OCI-LY3 (cell line): ENCODE measurements around the gene CALM1.

Experiments used
- H2AFZ ChIP-seq: fragments of 200-600, 300-600 bp; shearing (Covaris generic); 2 replicates; pipeline ENCODE4 v1.6.0; 2014; ENCODE audit warnings: antibody characterized with exemption, low read depth, low read length
- H3K27ac ChIP-seq: fragments of 200-600, 300-600 bp; sonication (generic); 2 replicates; pipeline ENCODE4 v1.5.1; 2014; ENCODE audit warnings: mild to moderate bottlenecking, low read length, moderate library complexity, mixed read lengths
- H3K27me3 ChIP-seq: fragments of 200-600, 300-600 bp; sonication (generic); 2 replicates; pipeline ENCODE4 v1.6.1; 2014; ENCODE audit warnings: low read depth, low read length, mixed read lengths
- H3K36me3 ChIP-seq: fragments of 200-600, 300-600 bp; sonication (generic); replicated peaks from 2 replicates; pipeline ENCODE3; 2014; ENCODE audit warnings: low read depth, low read length, mixed read lengths
- H3K4me1 ChIP-seq: fragments of 300-600, 200-600 bp; sonication (generic); 2 replicates; pipeline ENCODE4 v1.6.1; 2014; ENCODE audit warnings: low read length, mixed read lengths
- H3K4me2 ChIP-seq: fragments of 200-600, 300-600 bp; sonication (generic); 2 replicates; pipeline ENCODE4 v1.6.1; 2014; ENCODE audit warnings: low read length, mixed read lengths
- H3K4me3 ChIP-seq: fragments of 300-600, 200-600 bp; sonication (generic); 2 replicates; pipeline ENCODE4 v1.5.1; 2014; ENCODE audit warnings: antibody characterized with exemption, mild to moderate bottlenecking, low read length, moderate library complexity
- H3K79me2 ChIP-seq: fragments of 300-600, 200-600 bp; shearing (Covaris generic); 2 replicates; pipeline ENCODE4 v1.6.1; 2014; ENCODE audit warnings: mild to moderate bottlenecking, low read length, mixed read lengths
- H3K9ac ChIP-seq: fragments of 300-600, 200-600 bp; shearing (Covaris generic); 2 replicates; pipeline ENCODE4 v1.6.0; 2014; ENCODE audit warnings: mild to moderate bottlenecking, low read length, moderate library complexity
- H3K9me3 ChIP-seq: fragments of 200-600, 300-600 bp; shearing (Covaris generic); 2 replicates; pipeline ENCODE4 v1.6.1; 2014; ENCODE audit warnings: low read length, mixed read lengths; ENCODE audit not compliant: insufficient read depth
- H4K20me1 ChIP-seq: fragments of 200-600, 300-600 bp; sonication (generic); 2 replicates; pipeline ENCODE4 v1.6.1; 2016; ENCODE audit warnings: low read length, mixed read lengths; ENCODE audit not compliant: insufficient read depth
- EZH2phosphoT487 ChIP-seq: fragments of 200-600 bp; shearing (Covaris generic); IDR thresholded peaks from 2 replicates; pipeline ENCODE4 v1.6.1; 2018; ENCODE audit warnings: antibody characterized with exemption, mixed run types, low read depth
- TF ChIP-seq, protein P1 (sequence below): fragments of 200-600, 300-600 bp; sonication (generic); IDR thresholded peaks from 2 replicates; pipeline ENCODE4 v1.5.1; 2014; ENCODE audit warnings: antibody characterized with exemption, low read length, low read depth

The CALM1 gene

DNA sequence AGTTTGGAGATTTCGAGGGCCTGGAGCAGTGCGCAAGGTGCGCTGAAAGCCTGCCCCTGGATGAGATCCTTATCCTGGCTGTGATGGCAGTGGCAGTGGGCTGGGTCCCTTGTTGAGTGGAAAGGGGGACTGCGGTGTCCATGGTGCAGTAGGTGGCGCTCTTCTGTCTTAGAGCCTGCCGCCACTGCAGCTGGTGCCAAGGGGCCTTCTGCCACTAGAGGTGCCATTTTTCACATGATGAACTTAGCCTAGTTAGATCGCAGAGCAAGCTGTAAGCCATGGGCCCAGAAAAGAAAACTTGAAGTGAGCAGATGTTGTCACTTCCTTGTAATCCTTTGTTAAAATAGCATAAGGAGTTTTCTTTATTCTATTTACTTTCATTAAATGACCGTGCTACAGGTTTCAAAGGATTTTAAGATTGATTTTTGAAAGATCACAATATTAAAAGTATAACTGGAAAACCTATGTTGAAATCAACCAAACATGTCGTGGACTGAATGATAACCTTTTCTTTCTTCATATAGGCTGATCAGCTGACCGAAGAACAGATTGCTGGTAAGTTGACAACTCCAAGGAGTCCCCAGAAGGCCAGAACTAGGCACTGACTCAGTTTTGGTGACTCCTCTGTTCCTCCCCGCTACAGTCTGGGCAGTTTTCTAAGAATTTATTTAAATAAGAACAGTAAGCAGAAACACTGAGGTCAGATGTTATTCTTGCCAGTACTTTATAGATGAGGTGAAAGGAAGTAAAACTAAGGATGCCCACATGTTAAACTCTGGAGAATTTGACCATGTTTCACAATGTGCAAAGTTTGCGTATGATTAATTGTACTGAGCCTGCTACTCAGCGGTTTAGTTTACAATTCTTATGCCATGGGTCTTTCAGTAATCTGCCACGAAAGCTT, 3.0 kb downstream of the CALM1 start:
- H4K20me1 ChIP-seq, result peaks cover 28% of the 10 kb centered on the region
- H3K27ac ChIP-seq, result no peak overlapping the region
- TF ChIP-seq, protein P1, sequence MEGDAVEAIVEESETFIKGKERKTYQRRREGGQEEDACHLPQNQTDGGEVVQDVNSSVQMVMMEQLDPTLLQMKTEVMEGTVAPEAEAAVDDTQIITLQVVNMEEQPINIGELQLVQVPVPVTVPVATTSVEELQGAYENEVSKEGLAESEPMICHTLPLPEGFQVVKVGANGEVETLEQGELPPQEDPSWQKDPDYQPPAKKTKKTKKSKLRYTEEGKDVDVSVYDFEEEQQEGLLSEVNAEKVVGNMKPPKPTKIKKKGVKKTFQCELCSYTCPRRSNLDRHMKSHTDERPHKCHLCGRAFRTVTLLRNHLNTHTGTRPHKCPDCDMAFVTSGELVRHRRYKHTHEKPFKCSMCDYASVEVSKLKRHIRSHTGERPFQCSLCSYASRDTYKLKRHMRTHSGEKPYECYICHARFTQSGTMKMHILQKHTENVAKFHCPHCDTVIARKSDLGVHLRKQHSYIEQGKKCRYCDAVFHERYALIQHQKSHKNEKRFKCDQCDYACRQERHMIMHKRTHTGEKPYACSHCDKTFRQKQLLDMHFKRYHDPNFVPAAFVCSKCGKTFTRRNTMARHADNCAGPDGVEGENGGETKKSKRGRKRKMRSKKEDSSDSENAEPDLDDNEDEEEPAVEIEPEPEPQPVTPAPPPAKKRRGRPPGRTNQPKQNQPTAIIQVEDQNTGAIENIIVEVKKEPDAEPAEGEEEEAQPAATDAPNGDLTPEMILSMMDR, result peak; percentile 99
- no peak for TF ChIP-seq EZH2phosphoT487
- no peak overlapping the region for H2AFZ ChIP-seq
- H3K27me3 ChIP-seq, result 0 out of 2 replicates have a peak, but pooled peaks cover 3% of the 10 kb centered on the region
- H3K4me2 ChIP-seq, result peak overlapping the region; percentile 92
- H3K4me1 ChIP-seq, result peaks cover 19% of the 10 kb centered on the region
- no peaks in the 10 kb centered on the region for H3K9me3 ChIP-seq
- peak overlapping the region; percentile 91 for H3K4me3 ChIP-seq
- H3K9ac ChIP-seq, result peak overlapping the region; percentile 83
- peaks cover 43% of the 10 kb centered on the region for H3K79me2 ChIP-seq
- peaks cover 48% of the 10 kb centered on the region for H3K36me3 ChIP-seq

DNA sequence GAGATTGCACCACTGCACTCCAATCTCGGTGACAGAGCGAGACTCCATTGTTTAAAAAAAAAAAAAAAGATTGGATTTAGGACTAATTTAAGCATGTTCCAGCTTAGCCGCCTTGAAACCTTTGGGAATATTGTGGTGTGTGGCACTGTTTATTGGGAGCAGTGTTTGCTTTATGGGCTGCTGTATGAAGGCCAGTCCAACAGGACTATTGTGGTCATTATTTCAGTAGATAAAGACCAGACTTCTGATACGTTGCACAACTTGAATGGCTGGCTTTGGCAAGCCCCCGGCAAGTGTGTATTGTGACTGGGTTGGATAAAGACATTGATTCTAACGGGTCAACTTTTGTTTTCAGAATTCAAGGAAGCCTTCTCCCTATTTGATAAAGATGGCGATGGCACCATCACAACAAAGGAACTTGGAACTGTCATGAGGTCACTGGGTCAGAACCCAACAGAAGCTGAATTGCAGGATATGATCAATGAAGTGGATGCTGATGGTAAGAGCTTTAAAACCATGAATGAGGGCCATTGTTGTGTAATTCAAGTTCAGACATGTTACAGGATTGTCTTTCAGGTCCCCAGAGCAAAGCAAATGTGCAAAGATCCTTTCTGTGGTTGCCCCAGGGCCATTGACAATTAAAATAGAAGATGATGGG, 4.2 kb downstream of the CALM1 start:
- Histone ChIP-seq H4K20me1 (peaks cover 28% of the 10 kb centered on the region), H3K27ac (no peak overlapping the region), H3K4me3 (no peak overlapping the region), H3K79me2 (peaks cover 43% of the 10 kb centered on the region), H3K4me1 (peaks cover 18% of the 10 kb centered on the region), H3K36me3 (peaks cover 59% of the 10 kb centered on the region), H3K9ac (no peak overlapping the region), H2AFZ (no peak overlapping the region), H3K9me3 (no peaks in the 10 kb centered on the region), H3K4me2 (no peak overlapping the region), H3K27me3 (no peaks in the 10 kb centered on the region)
- TF ChIP-seq, protein P1, result no peak
- no peak for TF ChIP-seq EZH2phosphoT487

- no peak overlapping the region for H3K9ac ChIP-seq
- no peaks in the 10 kb centered on the region for H3K27me3 ChIP-seq
- H3K79me2 ChIP-seq, result peaks cover 42% of the 10 kb centered on the region
- peaks cover 65% of the 10 kb centered on the region for H3K36me3 ChIP-seq
- H3K4me1 ChIP-seq, result peaks cover 16% of the 10 kb centered on the region
- H4K20me1 ChIP-seq, result peaks cover 28% of the 10 kb centered on the region
- no peak for TF ChIP-seq EZH2phosphoT487
- TF ChIP-seq, protein P1, result no peak
- H2AFZ ChIP-seq, result no peak overlapping the region
- no peak overlapping the region for H3K4me2 ChIP-seq
- H3K4me3 ChIP-seq, result no peak overlapping the region
- H3K27ac ChIP-seq, result no peak overlapping the region
- no peaks in the 10 kb centered on the region for H3K9me3 ChIP-seq
Observed at GRCh38 chr14:90402016-90402415, 5.2 kb downstream of the CALM1 start.

DNA sequence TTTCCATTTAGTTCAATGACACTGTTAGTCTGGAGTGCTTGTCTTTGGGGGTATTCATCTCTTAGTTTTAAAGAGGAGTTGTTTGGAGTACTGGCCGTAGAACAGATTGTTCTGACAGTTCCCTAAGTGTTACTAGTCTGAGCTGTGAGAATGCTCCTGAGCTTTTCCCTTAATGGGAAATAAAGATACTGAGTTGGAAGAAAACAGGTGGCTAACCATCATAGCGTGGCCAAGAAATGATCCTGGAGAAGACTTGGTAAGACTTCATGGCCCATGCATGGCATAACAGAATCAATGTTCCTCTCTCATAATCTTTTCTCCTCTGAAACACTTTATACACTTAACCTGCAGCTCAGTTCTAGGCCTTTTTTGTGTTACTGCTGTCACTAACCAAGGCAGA, 6.2 kb downstream of the CALM1 start:
- Histone ChIP-seq H3K9ac (no peak overlapping the region), H3K4me3 (no peak overlapping the region), H3K27ac (no peak overlapping the region), H3K36me3 (peaks cover 65% of the 10 kb centered on the region), H3K4me2 (no peak overlapping the region), H3K4me1 (peaks cover 16% of the 10 kb centered on the region), H3K79me2 (peaks cover 32% of the 10 kb centered on the region), H2AFZ (no peak overlapping the region), H3K27me3 (no peaks in the 10 kb centered on the region), H3K9me3 (no peaks in the 10 kb centered on the region), H4K20me1 (peaks cover 28% of the 10 kb centered on the region)
- no peak for TF ChIP-seq EZH2phosphoT487
- TF ChIP-seq, protein P1, result no peak
